ENCODE data around the gene HOXA3. TPM values are rescaled to one million over a fixed set of nuclear protein-coding genes. Genes with fewer than 3 reads are reported as not detected.

HOXA3 gene
- total RNA-seq, 2 donors from 2014 or later, result not detected

GRCh38 chr7:27149842-27150567 lies 2.4 kb downstream of the HOXA3 start:
- Histone ChIP-seq H3K9ac (ENCODE audit: extremely low read depth, low read length, poor library complexity, severe bottlenecking) (no peak overlapping the region), H3K9me3 (ENCODE audit: control insufficient read depth, low read length) (peaks cover 21% of the 10 kb centered on the region), H3K4me1 (ENCODE audit: control insufficient read depth, insufficient read depth, low read length) (no peaks in the 10 kb centered on the region), H3K27me3 (ENCODE audit: control insufficient read depth, insufficient read depth, low read length, poor library complexity, severe bottlenecking) (peaks cover 100% of the 10 kb centered on the region), H3K4me3 (ENCODE audit: low read length) (no peak overlapping the region), H3K27ac (ENCODE audit: low read depth, low read length) (no peak overlapping the region), H3K36me3 (ENCODE audit: control insufficient read depth, insufficient read depth, low read length) (no peaks in the 10 kb centered on the region)
- Mint-ChIP-seq H3K4me3 (no peak overlapping the region), H3K27ac (no peak overlapping the region), H3K9me3 (peaks cover 22% of the 10 kb centered on the region), H3K36me3 (ENCODE audit: low read depth) (no peaks in the 10 kb centered on the region), H3K4me1 (no peaks in the 10 kb centered on the region), H3K27me3 (ENCODE audit: insufficient read depth) (peaks cover 100% of the 10 kb centered on the region)
- DNase-seq, result no peak
- TF ChIP-seq CTCF (conservative IDR thresholded peaks at IDR 0.05), result no peak
- WGBS, 2 experiments (ENCODE audit: insufficient coverage in 1 of 2, insufficient read length in 1 of 2), result 44 to 65% methylated on average over 5 to 13 of the region's 13 CpGs

- 38 to 40% methylated on average over 18 to 30 of the region's 30 CpGs for whole genome bisulfite sequencing, 2 experiments (ENCODE audit: insufficient coverage in 1 of 2, insufficient read length in 1 of 2)
- H3K27ac Mint-ChIP-seq, result no peak overlapping the region
- Histone ChIP-seq H3K4me3 (ENCODE audit: low read length) (no peak overlapping the region), H3K4me1 (ENCODE audit: control insufficient read depth, insufficient read depth, low read length) (no peaks in the 10 kb centered on the region), H3K36me3 (ENCODE audit: control insufficient read depth, insufficient read depth, low read length) (no peaks in the 10 kb centered on the region), H3K27ac (ENCODE audit: low read depth, low read length) (no peak overlapping the region), H3K9ac (ENCODE audit: extremely low read depth, low read length, poor library complexity, severe bottlenecking) (no peak overlapping the region), H3K27me3 (ENCODE audit: control insufficient read depth, insufficient read depth, low read length, poor library complexity, severe bottlenecking) (peaks cover 100% of the 10 kb centered on the region), H3K9me3 (ENCODE audit: control insufficient read depth, low read length) (peaks cover 19% of the 10 kb centered on the region)
- peaks cover 100% of the 10 kb centered on the region for H3K27me3 Mint-ChIP-seq (ENCODE audit: insufficient read depth)
- no peak overlapping the region for H3K4me3 Mint-ChIP-seq
- no peaks in the 10 kb centered on the region for H3K4me1 Mint-ChIP-seq
- H3K9me3 Mint-ChIP-seq, result peaks cover 15% of the 10 kb centered on the region
- TF ChIP-seq CTCF (conservative IDR thresholded peaks at IDR 0.05), result no peak
- H3K36me3 Mint-ChIP-seq (ENCODE audit: low read depth), result no peaks in the 10 kb centered on the region
- peak; percentile 19 for DNase-seq
Measured at GRCh38 chr7:27148756-27149641, 3.4 kb downstream of the HOXA3 start.

- H3K36me3 Mint-ChIP-seq (ENCODE audit: low read depth), result no peaks in the 10 kb centered on the region
- Histone ChIP-seq H3K36me3 (ENCODE audit: control insufficient read depth, insufficient read depth, low read length) (no peaks in the 10 kb centered on the region), H3K27me3 (ENCODE audit: control insufficient read depth, insufficient read depth, low read length, poor library complexity, severe bottlenecking) (peaks cover 100% of the 10 kb centered on the region), H3K9me3 (ENCODE audit: control insufficient read depth, low read length) (peaks cover 18% of the 10 kb centered on the region), H3K4me3 (ENCODE audit: low read length) (no peak overlapping the region), H3K4me1 (ENCODE audit: control insufficient read depth, insufficient read depth, low read length) (no peaks in the 10 kb centered on the region), H3K9ac (ENCODE audit: extremely low read depth, low read length, poor library complexity, severe bottlenecking) (no peak overlapping the region), H3K27ac (ENCODE audit: low read depth, low read length) (peak overlapping the region; percentile 24)
- H3K27me3 Mint-ChIP-seq (ENCODE audit: insufficient read depth), result peaks cover 100% of the 10 kb centered on the region
- H3K4me3 Mint-ChIP-seq, result no peak overlapping the region
- 25 to 57% methylated on average over 10 to 28 of the region's 28 CpGs for WGBS, 2 experiments (ENCODE audit: insufficient coverage in 1 of 2, insufficient read length in 1 of 2)
- H3K27ac Mint-ChIP-seq, result no peak overlapping the region
- no peak for TF ChIP-seq CTCF (conservative IDR thresholded peaks at IDR 0.05)
- peak; percentile 65 for DNase-seq
- H3K9me3 Mint-ChIP-seq, result peaks cover 15% of the 10 kb centered on the region
- H3K4me1 Mint-ChIP-seq, result peaks cover 4% of the 10 kb centered on the region
Measured at GRCh38 chr7:27148031-27148755, 4.2 kb downstream of the HOXA3 start.
